NT2/D1 (cell line): ENCODE measurements around the gene CXCL13.

Source experiments
- DNase-seq: peaks from one replicate; pipeline ENCODE4 v3.0.0-alpha.2; 2011; ENCODE audit warnings: low read depth, low spot score
- H3K27me3 ChIP-seq: 2 replicates; pipeline ENCODE4 v1.6.0; 2011; ENCODE audit warnings: mild to moderate bottlenecking; ENCODE audit not compliant: insufficient read length, insufficient read depth
- H3K36me3 ChIP-seq: 2 replicates; pipeline ENCODE4 v1.6.1; 2011; ENCODE audit warnings: mild to moderate bottlenecking, low read length, mixed read lengths; ENCODE audit not compliant: insufficient read depth, insufficient read length
- H3K4me1 ChIP-seq: 2 replicates; pipeline ENCODE4 v1.5.1; 2011; ENCODE audit not compliant: insufficient read depth, insufficient read length
- H3K4me3 ChIP-seq: 2 replicates; pipeline ENCODE4 v1.5.1; 2011; ENCODE audit warnings: low read depth; ENCODE audit not compliant: insufficient read length
- H3K9ac ChIP-seq: 2 replicates; pipeline ENCODE4 v1.6.0; 2011; ENCODE audit warnings: low read depth; ENCODE audit not compliant: insufficient read length
- H3K9me3 ChIP-seq: 2 replicates; pipeline ENCODE4 v1.5.1; 2011; ENCODE audit warnings: mild to moderate bottlenecking, low read length; ENCODE audit not compliant: insufficient read depth
- SUZ12 ChIP-seq: IDR thresholded peaks from 2 replicates; pipeline ENCODE4 v1.6.1; 2011; ENCODE audit not compliant: insufficient read length, insufficient read depth; ENCODE audit errors: extremely low read depth
- YY1 ChIP-seq: IDR thresholded peaks from 2 replicates; pipeline ENCODE4 v1.6.1; 2011; ENCODE audit not compliant: insufficient read length, insufficient read depth
- ZNF274 ChIP-seq: IDR thresholded peaks from 2 replicates; pipeline ENCODE4 v1.6.1; 2011; ENCODE audit warnings: mild to moderate bottlenecking, low read depth, low read length

The CXCL13 gene

DNA sequence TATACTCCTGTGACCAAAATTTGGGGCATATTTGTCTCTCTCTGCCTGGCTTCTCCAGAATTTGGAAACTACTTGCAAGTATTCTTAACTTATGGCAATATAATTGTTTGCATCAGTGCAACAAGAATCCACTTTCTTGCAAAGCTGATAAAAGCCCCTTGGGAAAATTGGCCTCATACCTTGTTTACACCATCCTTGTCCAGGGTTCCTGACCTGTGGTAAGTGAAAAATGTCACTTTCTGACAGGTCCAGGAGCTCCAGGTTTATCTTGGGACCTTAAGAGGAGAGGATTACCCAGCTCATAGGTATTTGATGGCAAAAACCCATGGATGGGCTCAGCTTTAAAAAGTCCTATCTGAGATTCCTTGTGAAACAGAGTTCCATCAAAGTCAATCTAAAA, 29.3 kb upstream of the CXCL13 start:
- no peak for TF ChIP-seq ZNF274
- TF ChIP-seq YY1, result no peak
- TF ChIP-seq SUZ12, result no peak
- Histone ChIP-seq H3K27me3 (no peaks in the 10 kb centered on the region), H3K9ac (no peak overlapping the region)

DNA sequence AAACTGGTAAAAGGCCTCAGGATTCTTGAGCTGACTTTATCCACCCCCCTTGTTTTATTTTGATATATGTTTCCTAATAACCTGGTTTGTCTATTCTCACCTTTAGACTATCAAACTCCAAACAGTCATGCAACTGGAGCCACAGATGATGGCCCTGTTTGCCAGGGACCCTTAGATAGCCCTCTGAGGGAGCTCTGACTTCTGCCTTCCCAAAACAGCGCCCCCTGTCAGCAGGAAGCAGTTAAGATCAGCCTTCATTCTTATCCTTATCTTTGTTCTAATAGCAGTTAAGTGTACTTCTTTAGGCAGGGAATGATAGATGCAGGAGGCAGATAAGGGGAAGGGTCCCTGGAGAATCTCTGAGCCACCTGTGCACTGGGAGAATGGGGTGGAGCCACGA, 27.5 kb upstream of the CXCL13 start:
- no peaks in the 10 kb centered on the region for H3K27me3 ChIP-seq
- H3K4me1 ChIP-seq, result no peaks in the 10 kb centered on the region
- no peaks in the 10 kb centered on the region for H3K36me3 ChIP-seq
- peak; percentile 2 for DNase-seq
- H3K9ac ChIP-seq, result no peak overlapping the region
- TF ChIP-seq YY1 (no peak), ZNF274 (no peak), SUZ12 (no peak)
- H3K4me3 ChIP-seq, result no peak overlapping the region
- no peaks in the 10 kb centered on the region for H3K9me3 ChIP-seq

More for the DNA sequence above, 29.3 kb upstream of the CXCL13 start:
- H3K9me3 ChIP-seq, result no peaks in the 10 kb centered on the region
- no peaks in the 10 kb centered on the region for H3K4me1 ChIP-seq
- H3K4me3 ChIP-seq, result no peak overlapping the region
- DNase-seq, result no peak
- no peaks in the 10 kb centered on the region for H3K36me3 ChIP-seq

DNA sequence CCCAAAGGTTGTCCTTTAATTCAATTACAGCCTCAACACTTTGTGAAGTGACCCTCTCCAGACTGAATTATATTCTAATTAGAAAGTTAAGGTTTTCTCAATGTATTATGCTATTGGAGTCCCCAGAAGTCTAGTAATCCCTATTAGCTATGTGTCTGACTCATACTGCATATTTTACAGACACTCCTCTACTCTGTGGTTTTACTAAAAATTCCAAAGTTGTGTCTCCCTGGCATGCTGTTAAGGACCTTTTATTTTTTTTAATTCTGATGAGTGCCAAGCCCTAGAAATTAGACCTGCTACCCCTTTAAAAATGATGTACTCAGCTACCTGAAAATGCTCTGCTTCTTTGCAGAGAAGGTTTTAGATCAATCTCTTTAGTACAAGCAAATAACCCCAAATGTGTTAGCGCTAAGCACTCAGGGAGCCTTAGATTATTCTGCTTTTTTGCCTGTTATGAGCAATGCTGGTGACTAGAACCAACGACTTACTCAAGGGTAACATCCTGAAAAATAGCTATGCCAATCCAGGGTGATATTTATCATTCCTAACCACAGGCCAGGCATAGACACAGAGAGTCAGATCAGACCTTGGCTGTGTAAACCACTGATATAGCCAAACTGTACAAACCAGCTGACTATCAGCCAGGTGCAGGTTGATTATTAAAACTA, 26.1 kb upstream of the CXCL13 start:
- no peaks in the 10 kb centered on the region for H3K4me1 ChIP-seq
- H3K27me3 ChIP-seq, result no peaks in the 10 kb centered on the region
- no peak for DNase-seq
- no peak for TF ChIP-seq SUZ12
- no peak for TF ChIP-seq YY1
- TF ChIP-seq ZNF274, result no peak
- no peaks in the 10 kb centered on the region for H3K36me3 ChIP-seq
- H3K9ac ChIP-seq, result no peak overlapping the region
- no peaks in the 10 kb centered on the region for H3K9me3 ChIP-seq
- H3K4me3 ChIP-seq, result no peak overlapping the region

DNA sequence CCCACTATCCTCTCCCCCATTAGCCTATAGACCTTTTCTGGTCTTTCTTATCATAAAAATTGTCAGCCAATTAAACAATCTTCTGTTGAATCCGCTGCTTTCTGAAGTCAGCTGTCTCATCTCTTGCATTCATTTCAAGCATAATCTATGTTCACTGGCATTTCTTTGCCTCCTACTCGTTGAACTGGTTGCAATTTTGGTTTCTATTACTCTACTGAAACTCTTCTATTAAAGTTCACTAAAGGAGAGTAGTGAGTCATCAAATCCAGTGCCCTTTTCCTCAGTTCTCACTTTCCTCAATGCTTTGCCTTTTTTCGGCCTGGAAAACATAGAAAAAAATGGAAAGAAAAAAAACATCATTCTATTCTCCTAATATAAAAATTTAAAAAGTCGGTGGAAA, 23.9 kb upstream of the CXCL13 start:
- H3K36me3 ChIP-seq, result no peaks in the 10 kb centered on the region
- no peak for DNase-seq
- H3K4me3 ChIP-seq, result no peak overlapping the region
- no peak overlapping the region for H3K9ac ChIP-seq
- no peak for TF ChIP-seq SUZ12
- no peak for TF ChIP-seq YY1
- TF ChIP-seq ZNF274, result no peak
- no peaks in the 10 kb centered on the region for H3K9me3 ChIP-seq
- H3K27me3 ChIP-seq, result no peaks in the 10 kb centered on the region
- H3K4me1 ChIP-seq, result no peaks in the 10 kb centered on the region

DNA sequence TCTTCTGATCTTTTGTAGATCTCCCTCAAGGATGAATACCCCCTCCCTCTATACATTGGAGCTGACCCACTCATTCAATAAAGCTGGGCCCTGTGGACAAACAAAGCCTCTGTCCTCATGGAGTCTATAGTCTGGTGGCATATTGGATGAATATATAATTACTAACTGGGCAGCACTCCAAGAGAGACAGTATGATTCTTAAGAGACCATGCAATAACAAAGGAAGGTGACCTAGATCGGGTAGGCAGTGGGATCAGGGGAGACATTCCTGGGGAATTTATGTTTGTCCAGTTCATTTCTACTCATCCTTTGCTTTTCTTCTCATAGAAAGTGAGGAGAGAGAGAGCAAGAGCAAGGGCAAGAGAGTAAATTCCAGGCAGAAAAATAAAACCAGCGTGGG, 23.5 kb upstream of the CXCL13 start:
- H3K4me1 ChIP-seq, result no peaks in the 10 kb centered on the region
- no peaks in the 10 kb centered on the region for H3K27me3 ChIP-seq
- TF ChIP-seq SUZ12 (no peak), ZNF274 (no peak), YY1 (no peak)
- no peak overlapping the region for H3K4me3 ChIP-seq
- H3K36me3 ChIP-seq, result no peaks in the 10 kb centered on the region
- no peaks in the 10 kb centered on the region for H3K9me3 ChIP-seq
- no peak for DNase-seq
- H3K9ac ChIP-seq, result no peak overlapping the region

DNA sequence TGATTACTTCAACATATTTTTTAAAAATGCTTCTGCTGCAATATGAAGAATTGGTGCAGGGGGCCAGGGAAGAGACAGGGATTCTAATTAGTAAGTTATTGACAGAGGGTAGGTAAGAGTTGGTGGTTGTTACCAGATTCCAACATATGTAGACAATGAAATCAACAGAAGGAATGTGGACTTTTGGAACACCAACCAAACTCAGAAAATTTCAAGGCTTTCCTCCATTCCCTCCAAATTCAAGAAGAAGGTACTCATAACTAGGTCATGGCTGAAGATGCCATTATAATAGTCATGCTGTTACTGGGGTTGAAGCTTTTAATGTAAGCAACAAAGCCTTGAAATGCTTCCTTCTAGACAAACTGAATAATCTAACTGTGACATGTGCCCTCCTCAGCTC, 22.9 kb upstream of the CXCL13 start:
- H3K4me1 ChIP-seq, result no peaks in the 10 kb centered on the region
- no peak for TF ChIP-seq ZNF274
- no peak for TF ChIP-seq YY1
- no peak for TF ChIP-seq SUZ12
- no peaks in the 10 kb centered on the region for H3K9me3 ChIP-seq
- H3K27me3 ChIP-seq, result no peaks in the 10 kb centered on the region
- H3K9ac ChIP-seq, result no peak overlapping the region
- H3K4me3 ChIP-seq, result no peak overlapping the region
- DNase-seq, result no peak
- H3K36me3 ChIP-seq, result no peaks in the 10 kb centered on the region

DNA sequence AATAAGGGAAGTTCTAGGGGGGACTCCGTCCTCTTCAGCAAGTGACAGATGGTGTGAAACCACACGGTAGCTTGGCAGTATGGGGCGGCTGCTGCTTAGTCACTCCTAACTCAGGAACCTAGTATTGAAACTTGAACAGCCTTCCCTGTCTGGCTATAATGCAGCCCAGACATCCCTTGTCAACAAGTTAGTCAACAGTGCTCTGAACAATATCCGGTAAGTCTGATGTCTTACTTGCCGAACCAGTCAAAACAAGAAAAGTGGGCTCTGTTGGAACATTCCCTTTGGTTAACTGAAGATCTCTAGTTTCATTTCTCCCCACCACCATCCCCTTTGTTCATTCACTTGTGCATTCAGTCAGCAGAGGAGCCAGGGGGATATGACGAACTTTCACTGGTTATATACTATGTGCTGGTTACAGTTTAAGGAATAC, 18.7 kb upstream of the CXCL13 start:
- Histone ChIP-seq H3K27me3 (no peaks in the 10 kb centered on the region), H3K4me1 (no peaks in the 10 kb centered on the region), H3K4me3 (no peak overlapping the region), H3K36me3 (no peaks in the 10 kb centered on the region), H3K9me3 (no peaks in the 10 kb centered on the region), H3K9ac (no peak overlapping the region)
- no peak for DNase-seq
- TF ChIP-seq ZNF274 (no peak), YY1 (no peak), SUZ12 (no peak)
